Lung (tissue), 12 donors: ENCODE data around the gene ERBIN. TPM values are rescaled to one million over a fixed set of nuclear protein-coding genes. Genes with fewer than 3 reads are reported as not detected.

Experiments used
- ATAC-seq: fragments of 200-7000 bp; cut with Tn5 transposase; one replicate; pipeline ENCODE4 v1.9.1; 2020; ENCODE audit warnings: moderate number of reproducible peaks; ENCODE audit not compliant: insufficient read depth, low FRiP score
- DNase-seq, 3 donors: peaks; one replicate each; pipeline ENCODE4 v3.0.0-alpha.2; 2013 to 2017
- H3K27ac ChIP-seq, 2 donors: one replicate each; pipeline ENCODE4 v1.5.1; 2013; ENCODE audit warnings: mild to moderate bottlenecking in 2 of 2, moderate library complexity in 2 of 2, control low read depth in 1 of 2, inconsistent platforms in 1 of 2, low read depth in 1 of 2, low read length in 1 of 2
- H3K27me3 ChIP-seq, 3 donors: one replicate each; pipeline ENCODE4 v1.5.1; 2013; ENCODE audit warnings: low read length in 2 of 3; ENCODE audit not compliant: control insufficient read depth in 3 of 3, insufficient read depth in 3 of 3
- H3K36me3 ChIP-seq, 4 donors: one replicate each; pipeline ENCODE4 v1.5.1; 2013; ENCODE audit warnings: low read length in 4 of 4, mild to moderate bottlenecking in 1 of 4, moderate library complexity in 1 of 4; ENCODE audit not compliant: control insufficient read depth in 4 of 4, insufficient read depth in 4 of 4
- H3K4me1 ChIP-seq, 5 donors: one replicate each; pipeline ENCODE4 v1.5.1; 2013; ENCODE audit warnings: low read length in 5 of 5, mild to moderate bottlenecking in 2 of 5, moderate library complexity in 1 of 5; ENCODE audit not compliant: control insufficient read depth in 5 of 5, insufficient read depth in 5 of 5
- H3K4me3 ChIP-seq: one replicate; pipeline ENCODE4 v1.5.1; 2013; ENCODE audit warnings: mild to moderate bottlenecking, control low read depth, moderate library complexity
- H3K9ac ChIP-seq, 2 donors: one replicate each; pipeline ENCODE4 v1.5.1; 2013; ENCODE audit warnings: low read length in 2 of 2, control low read depth in 1 of 2; ENCODE audit not compliant: insufficient read depth in 1 of 2
- H3K9me3 ChIP-seq, 4 donors: one replicate each; pipeline ENCODE4 v1.5.1; 2013; ENCODE audit warnings: low read length in 3 of 4, mild to moderate bottlenecking in 1 of 4, moderate library complexity in 1 of 4; ENCODE audit not compliant: control insufficient read depth in 4 of 4, insufficient read depth in 3 of 4
- CTCF ChIP-seq: IDR thresholded peaks from 2 replicates; pipeline ENCODE4 v1.5.1; 2012; ENCODE audit warnings: mild to moderate bottlenecking; ENCODE audit errors: control extremely low read depth, extremely low read depth
- WGBS, 2 donors: extraction: QIAGEN DNeasy Blood & Tissue Kit; methylation state at CpG; one replicate each; pipeline ENCODE4 v1.1.7; 2013; 5-methylcytosine and 5-hydroxymethylcytosine counted together
- polyA plus RNA-seq, 2 donors: library from polyadenylated mRNA; stranded (reverse); fragments of 200-250 nt; gene quantifications; one replicate each; pipeline ENCODE4 v1.2.1, GENCODE V29; 2013
- total RNA-seq, 2 donors: library from RNA; depleted of rRNA in 1 of 2; stranded (reverse); fragments of >200 nt in 1 of 2; gene quantifications; one replicate each; pipeline ENCODE4 v1.2.1, GENCODE V29; 2014 to 2021
- donor health status: control.
- donor health status: control.
- donor health status: Bipolar disorder and iron deficiency.
- donor health status: healthy.
- donor health status: DM: yes; HTN: yes; CAD: no.

Gene ERBIN
- total and polyA plus RNA-seq, 4 donors = 13.8 to 235 (median 41.9) TPM

- TF ChIP-seq CTCF = no peak
- H3K9me3 ChIP-seq = no peaks in the 10 kb centered on the region
- no peaks in the 10 kb centered on the region for H3K36me3 ChIP-seq
- 96% methylated on average over 4 of the region's 4 CpGs for WGBS, 2 donors
- no peak overlapping the region for H3K9ac ChIP-seq
- H3K4me3 ChIP-seq = no peak overlapping the region
- H3K27ac ChIP-seq = no peak overlapping the region
- no peaks in the 10 kb centered on the region for H3K4me1 ChIP-seq
- H3K27me3 ChIP-seq = peaks cover 0 to 2% (median 0%) of the 10 kb centered on the region in 3 donors
- ATAC-seq = no peak
- no peak for DNase-seq
Measured at GRCh38 chr5:65902104-65902503, 24.3 kb upstream of the ERBIN start.

DNA sequence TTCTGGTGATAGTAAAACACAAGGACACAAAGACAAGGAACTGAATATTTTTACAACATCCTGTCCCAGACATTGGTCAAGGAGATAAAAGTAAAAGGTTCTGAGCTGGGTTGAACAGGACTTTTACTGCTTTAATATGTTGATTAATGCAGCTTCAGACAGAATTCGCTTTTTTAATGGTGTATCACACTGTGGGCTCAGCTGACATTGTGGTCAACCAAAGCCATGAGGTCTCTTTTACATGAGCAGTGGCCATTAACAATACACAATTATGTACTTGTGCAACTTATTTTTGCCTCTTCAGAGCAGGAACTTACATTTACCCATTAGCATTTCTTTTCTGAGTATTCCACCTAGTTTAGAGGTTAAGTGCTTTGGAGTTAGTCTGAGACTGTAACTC, 22.8 kb upstream of the ERBIN start:
- no peaks in the 10 kb centered on the region for H3K9me3 ChIP-seq
- H3K9ac ChIP-seq = no peak overlapping the region
- TF ChIP-seq CTCF = no peak
- H3K27ac ChIP-seq = no peak overlapping the region
- H3K4me1 ChIP-seq = no peaks in the 10 kb centered on the region
- H3K4me3 ChIP-seq = no peak overlapping the region
- H3K36me3 ChIP-seq = no peaks in the 10 kb centered on the region
- DNase-seq (no peak), ATAC-seq (no peak)
- WGBS, 2 donors = 82 to 93% methylated on average over 1 of the region's 1 CpG
- peaks cover 0 to 2% (median 0%) of the 10 kb centered on the region in 3 donors for H3K27me3 ChIP-seq

GRCh38 chr5:65906256-65906655, 20.1 kb upstream of the ERBIN start:
- ATAC-seq (no peak), DNase-seq (no peak)
- TF ChIP-seq CTCF = no peak
- H3K4me3 ChIP-seq = no peak overlapping the region
- H3K4me1 ChIP-seq = no peaks in the 10 kb centered on the region
- no peaks in the 10 kb centered on the region for H3K9me3 ChIP-seq
- H3K27me3 ChIP-seq = peaks cover 0 to 2% (median 0%) of the 10 kb centered on the region in 3 donors
- no peak overlapping the region for H3K27ac ChIP-seq
- no peak overlapping the region for H3K9ac ChIP-seq
- H3K36me3 ChIP-seq = no peaks in the 10 kb centered on the region

DNA sequence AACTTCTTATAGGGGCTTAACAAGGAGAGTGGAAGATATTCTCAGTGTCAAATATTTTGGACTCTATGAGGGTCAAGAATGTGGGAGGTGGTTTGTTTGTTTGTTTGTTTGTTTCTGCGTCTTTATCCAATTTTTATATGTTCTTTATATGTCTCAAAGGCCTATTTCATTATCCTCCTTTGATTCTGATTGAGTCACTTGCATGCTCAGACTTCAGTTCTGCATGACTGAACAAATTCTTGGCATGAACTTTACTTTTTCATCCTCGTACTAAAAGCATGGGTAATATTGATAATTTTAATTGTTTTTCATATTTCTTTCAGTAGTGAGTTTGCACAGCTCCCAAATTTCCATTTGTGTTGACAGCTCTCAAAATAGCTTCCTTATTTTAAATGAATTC, 19.2 kb upstream of the ERBIN start:
- DNase-seq = no peak
- Histone ChIP-seq H3K27ac (no peak overlapping the region), H3K36me3 (no peaks in the 10 kb centered on the region), H3K4me3 (no peak overlapping the region), H3K4me1 (no peaks in the 10 kb centered on the region), H3K9me3 (no peaks in the 10 kb centered on the region), H3K27me3 (peaks cover 0 to 2% (median 0%) of the 10 kb centered on the region in 3 donors), H3K9ac (no peak overlapping the region)
- WGBS, 2 donors = 83 to 87% methylated on average over 2 of the region's 2 CpGs
- no peak for TF ChIP-seq CTCF
- ATAC-seq = no peak
